ENCODE data around the gene CDYL. TPM values are rescaled to one million over a fixed set of nuclear protein-coding genes. Genes with fewer than 3 reads are reported as not detected.

Gene CDYL
- total and polyA plus RNA-seq, 7 donors: 14.2 to 82.8 (median 37.9) TPM

DNA sequence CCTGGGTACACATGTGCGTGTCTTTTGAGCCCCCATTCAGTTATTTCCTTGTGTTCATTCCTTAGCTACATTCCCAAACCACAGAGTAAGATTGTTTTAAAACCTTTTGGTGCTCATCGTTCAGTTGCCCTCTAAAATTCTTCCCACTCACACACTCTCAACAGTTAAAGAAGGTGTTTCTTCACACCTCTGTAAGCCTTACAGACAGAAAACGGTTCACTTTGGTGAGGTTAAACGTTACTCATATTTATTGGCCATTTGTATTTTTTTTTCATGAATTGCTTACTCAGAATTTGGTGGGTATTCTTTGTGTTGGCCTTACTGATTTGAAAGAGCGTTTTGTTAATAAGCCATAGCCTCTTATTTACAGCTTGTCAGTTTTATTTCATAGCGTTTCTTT, 97.7 kb downstream of the CDYL start:
- Histone ChIP-seq H3K4me3 (no peak overlapping the region), H3K4me1 (peaks cover 0 to 48% (median 36%) of the 10 kb centered on the region in 4 donors), H3K27ac (no peak overlapping the region), H3K36me3 (no peaks in the 10 kb centered on the region), H3K27me3 (no peaks in the 10 kb centered on the region), H3K9me3 (no peaks in the 10 kb centered on the region)
- intact Hi-C loops (cut with DNase I): no loop called here
- DNase-seq: no peak
- no peak for TF ChIP-seq EP300 (IDR thresholded peaks at IDR 0.05)
- no peak for TF ChIP-seq POLR2A (IDR thresholded peaks at IDR 0.05)
- no peak for TF ChIP-seq POLR2AphosphoS5 (IDR thresholded peaks at IDR 0.05)
- TF ChIP-seq, protein P1, sequence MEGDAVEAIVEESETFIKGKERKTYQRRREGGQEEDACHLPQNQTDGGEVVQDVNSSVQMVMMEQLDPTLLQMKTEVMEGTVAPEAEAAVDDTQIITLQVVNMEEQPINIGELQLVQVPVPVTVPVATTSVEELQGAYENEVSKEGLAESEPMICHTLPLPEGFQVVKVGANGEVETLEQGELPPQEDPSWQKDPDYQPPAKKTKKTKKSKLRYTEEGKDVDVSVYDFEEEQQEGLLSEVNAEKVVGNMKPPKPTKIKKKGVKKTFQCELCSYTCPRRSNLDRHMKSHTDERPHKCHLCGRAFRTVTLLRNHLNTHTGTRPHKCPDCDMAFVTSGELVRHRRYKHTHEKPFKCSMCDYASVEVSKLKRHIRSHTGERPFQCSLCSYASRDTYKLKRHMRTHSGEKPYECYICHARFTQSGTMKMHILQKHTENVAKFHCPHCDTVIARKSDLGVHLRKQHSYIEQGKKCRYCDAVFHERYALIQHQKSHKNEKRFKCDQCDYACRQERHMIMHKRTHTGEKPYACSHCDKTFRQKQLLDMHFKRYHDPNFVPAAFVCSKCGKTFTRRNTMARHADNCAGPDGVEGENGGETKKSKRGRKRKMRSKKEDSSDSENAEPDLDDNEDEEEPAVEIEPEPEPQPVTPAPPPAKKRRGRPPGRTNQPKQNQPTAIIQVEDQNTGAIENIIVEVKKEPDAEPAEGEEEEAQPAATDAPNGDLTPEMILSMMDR (IDR thresholded peaks at IDR 0.05): no peak
- WGBS, 2 donors: 78 to 84% methylated on average over 6 of the region's 6 CpGs

DNA sequence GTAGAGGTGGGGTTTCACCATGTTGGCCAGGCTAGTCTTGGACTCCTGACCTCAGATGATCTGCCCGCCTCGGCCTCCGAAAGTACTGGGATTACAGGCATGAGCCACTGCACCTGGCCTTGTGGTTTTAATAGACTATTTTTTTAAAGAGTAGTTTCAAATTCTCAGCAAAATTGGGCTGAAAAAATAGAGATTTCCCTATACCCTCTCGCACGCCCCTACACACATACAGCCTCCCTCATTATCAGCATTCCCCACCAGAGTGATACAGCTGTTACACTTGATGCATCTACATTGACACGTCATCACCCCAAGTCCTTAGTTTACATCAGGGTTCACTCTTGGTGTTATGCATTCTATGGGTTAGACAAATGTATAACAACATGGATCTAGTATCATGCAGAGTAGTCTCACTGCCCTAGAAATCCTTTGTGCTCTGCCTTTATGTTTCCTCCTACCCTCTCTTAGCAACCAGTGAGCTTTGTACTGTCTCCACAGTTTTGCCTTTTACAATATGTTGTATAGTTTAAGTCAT, 103.6 kb downstream of the CDYL start:
- H3K27me3 ChIP-seq: no peaks in the 10 kb centered on the region
- no peak for DNase-seq
- H3K4me3 ChIP-seq: no peak overlapping the region
- H3K4me1 ChIP-seq: peaks cover 0 to 38% (median 25%) of the 10 kb centered on the region in 4 donors
- 23 to 62% methylated on average over 6 of the region's 6 CpGs for WGBS, 2 donors
- intact Hi-C loops (cut with DNase I): no loop called here
- H3K9me3 ChIP-seq: no peaks in the 10 kb centered on the region
- H3K36me3 ChIP-seq: no peaks in the 10 kb centered on the region
- no peak for TF ChIP-seq POLR2AphosphoS5 (IDR thresholded peaks at IDR 0.05)
- TF ChIP-seq, protein P1 (IDR thresholded peaks at IDR 0.05): no peak
- TF ChIP-seq POLR2A (IDR thresholded peaks at IDR 0.05): no peak
- TF ChIP-seq EP300 (IDR thresholded peaks at IDR 0.05): no peak
- H3K27ac ChIP-seq: no peak overlapping the region

DNA sequence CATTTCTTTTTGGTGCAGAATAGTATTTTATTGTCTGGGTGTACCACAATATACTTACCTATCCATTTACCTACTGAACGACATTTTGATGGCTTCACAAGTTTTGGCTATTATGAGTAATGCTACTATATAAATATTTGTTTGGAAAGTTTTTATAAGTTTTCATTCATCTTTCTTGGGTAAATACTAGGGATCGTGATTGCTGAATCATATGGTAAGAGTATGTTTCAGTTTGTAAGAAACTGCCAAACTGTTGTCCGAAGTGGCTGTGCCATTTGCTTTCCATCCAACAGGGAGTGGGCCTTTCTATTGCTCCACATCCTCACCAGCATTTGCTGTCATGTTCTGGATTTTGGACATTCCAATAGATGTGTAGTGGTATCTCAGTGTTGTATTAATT, 104.2 kb downstream of the CDYL start:
- intact Hi-C loops (cut with DNase I): no loop called here
- whole genome bisulfite sequencing, 2 donors: 14 to 66% methylated on average over 3 of the region's 3 CpGs
- no peaks in the 10 kb centered on the region for H3K9me3 ChIP-seq

DNA sequence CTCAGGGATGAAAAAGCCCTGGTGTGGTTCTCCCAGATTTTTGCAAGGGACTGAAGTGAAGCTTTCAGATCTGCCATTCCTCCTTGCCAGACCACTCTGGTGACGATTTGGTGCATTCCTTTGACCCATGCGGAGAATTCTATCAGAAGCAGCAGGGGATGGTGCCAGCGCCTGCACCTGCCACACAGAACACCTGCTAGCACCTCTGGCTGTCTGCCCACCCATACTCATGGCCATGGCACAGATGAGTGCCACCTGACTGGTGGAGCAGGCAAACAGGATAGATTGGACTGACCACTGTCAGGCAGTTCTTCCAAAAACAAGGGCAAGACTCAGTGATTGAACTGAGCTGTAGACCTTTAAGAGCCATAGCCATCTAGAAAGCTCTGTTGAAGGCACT, 107.1 kb downstream of the CDYL start:
- Histone ChIP-seq H3K36me3 (no peaks in the 10 kb centered on the region), H3K27me3 (no peaks in the 10 kb centered on the region), H3K9me3 (no peaks in the 10 kb centered on the region), H3K4me1 (peaks cover 0 to 14% (median 7%) of the 10 kb centered on the region in 4 donors), H3K27ac (no peak overlapping the region), H3K4me3 (no peak overlapping the region)
- intact Hi-C loops (cut with DNase I): no loop called here
- DNase-seq: no peak
- WGBS, 2 donors: 26 to 72% methylated on average over 3 of the region's 3 CpGs
- TF ChIP-seq POLR2AphosphoS5 (IDR thresholded peaks at IDR 0.05): no peak

More for the DNA sequence above, 104.2 kb downstream of the CDYL start:
- no peaks in the 10 kb centered on the region for H3K27me3 ChIP-seq
- H3K27ac ChIP-seq: no peak overlapping the region
- peaks cover 0 to 38% (median 23%) of the 10 kb centered on the region in 4 donors for H3K4me1 ChIP-seq
- DNase-seq: no peak
- H3K36me3 ChIP-seq: no peaks in the 10 kb centered on the region
- no peak for TF ChIP-seq EP300 (IDR thresholded peaks at IDR 0.05)
- TF ChIP-seq, protein P1 (IDR thresholded peaks at IDR 0.05): no peak
- no peak for TF ChIP-seq POLR2AphosphoS5 (IDR thresholded peaks at IDR 0.05)
- TF ChIP-seq POLR2A (IDR thresholded peaks at IDR 0.05): no peak
- H3K4me3 ChIP-seq: no peak overlapping the region

DNA sequence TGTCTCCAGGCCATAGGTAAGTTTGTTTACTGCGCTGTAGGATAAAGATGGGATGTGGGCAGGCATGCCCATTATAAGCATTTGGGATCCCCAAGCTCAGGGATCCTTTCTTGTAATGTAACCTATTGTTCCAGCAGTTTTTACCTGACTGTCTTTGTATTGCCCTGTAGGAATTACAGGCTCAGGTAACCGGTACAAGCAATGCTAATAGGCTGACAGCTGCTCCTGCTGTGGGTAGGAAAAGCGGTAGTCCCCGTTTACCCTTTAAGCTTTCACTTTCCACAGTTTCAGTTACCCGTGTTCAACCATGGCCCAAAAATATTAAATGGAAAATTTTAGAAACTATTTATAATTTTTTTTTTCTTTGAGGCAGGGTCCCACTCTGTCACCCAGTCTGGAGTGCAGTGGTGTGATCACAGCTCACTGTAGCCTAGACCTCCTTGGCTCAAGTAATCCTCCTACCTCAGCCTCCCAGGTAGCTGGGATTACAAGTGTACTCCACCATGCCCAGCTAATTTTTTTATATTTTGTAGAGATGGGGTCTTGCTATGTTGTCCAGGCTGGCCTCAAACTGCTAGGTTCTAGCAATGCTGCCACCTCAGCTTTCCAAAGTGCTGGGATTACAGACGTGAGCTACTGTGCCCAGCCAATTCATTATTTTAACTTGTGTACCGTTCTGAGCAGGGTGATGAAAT, 108.6 kb downstream of the CDYL start:
- intact Hi-C loops (cut with DNase I): no loop called here
- Histone ChIP-seq H3K27ac (no peak overlapping the region), H3K4me3 (no peak overlapping the region), H3K27me3 (no peaks in the 10 kb centered on the region), H3K4me1 (peaks cover 0 to 16% (median 6%) of the 10 kb centered on the region in 4 donors), H3K9me3 (no peaks in the 10 kb centered on the region), H3K36me3 (no peaks in the 10 kb centered on the region)
- WGBS, 2 donors: 71 to 77% methylated on average over 7 of the region's 7 CpGs
- DNase-seq: no peak
- TF ChIP-seq POLR2AphosphoS5 (IDR thresholded peaks at IDR 0.05) (no peak), POLR2A (IDR thresholded peaks at IDR 0.05) (no peak), EP300 (IDR thresholded peaks at IDR 0.05) (no peak)
- TF ChIP-seq, protein P1 (IDR thresholded peaks at IDR 0.05): no peak
